Endothelial cell of umbilical vein (primary cell): Measurements from ENCODE around the gene GSN. TPM values are rescaled to one million over a fixed set of nuclear protein-coding genes. Genes with fewer than 3 reads are reported as not detected.

ENCODE experiments used
- BruUV-seq: library from RNA; stranded (reverse); fragments of 400-500 nt; replicated peaks from 2 replicates; lab custom pipeline; 2021; lab: Mats Ljungman, UMichigan
- CTCF ChIA-PET: fragments of 300-600, 350-600 bp; sonication (Branson Sonifier 250); formaldehyde crosslinking; loops from one replicate; lab custom pipeline; 2021; ENCODE audit warnings: antibody characterized with exemption, inconsistent platforms; lab: Charles Lee
- POLR2A ChIA-PET: fragments of 300-600, 350-600 bp; sonication (Branson Sonifier 250); formaldehyde crosslinking; loops from one replicate; lab custom pipeline; 2021; ENCODE audit warnings: antibody characterized with exemption, inconsistent platforms; lab: Charles Lee
- DNase-seq: peaks from one replicate; pipeline ENCODE4 v3.0.0-alpha.2; 2011; ENCODE audit warnings: low read depth, low spot score
- FAIRE-seq: peaks from 2 replicates; lab custom pipeline; 2011; peaks lifted over from hg19 to GRCh38; lab: Jason Lieb, UNC
- H2AFZ ChIP-seq: 2 replicates; pipeline ENCODE4 v1.6.0; 2012; ENCODE audit warnings: low read depth, low read length, control low read depth, inconsistent platforms
- H3K27ac ChIP-seq: 2 replicates; pipeline ENCODE4 v1.5.1; 2011; ENCODE audit warnings: low read depth, mild to moderate bottlenecking, control low read depth, low read length, moderate library complexity; ENCODE audit not compliant: insufficient read depth
- H3K27me3 ChIP-seq, 2 experiments: 2 replicates each; pipeline versions ENCODE4 v1.6.0 to v1.6.1; 2011; ENCODE audit warnings: low read length in 2 of 2, mixed read lengths in 1 of 2; ENCODE audit not compliant: control insufficient read depth in 2 of 2, insufficient read depth in 2 of 2
- H3K36me3 ChIP-seq, 2 experiments: 2 replicates in 1 of 2; 3 replicates in 1 of 2; pipeline ENCODE4 v1.5.1; 2011; ENCODE audit warnings: low read length in 2 of 2, mild to moderate bottlenecking in 1 of 2, moderate library complexity in 1 of 2; ENCODE audit not compliant: control insufficient read depth in 2 of 2, insufficient read depth in 2 of 2; ENCODE audit errors: extremely low read depth in 1 of 2
- H3K4me1 ChIP-seq: 3 replicates; pipeline ENCODE4 v1.5.1; 2011; ENCODE audit warnings: mild to moderate bottlenecking, low read length; ENCODE audit not compliant: control insufficient read depth, insufficient read depth; ENCODE audit errors: extremely low read depth
- H3K4me2 ChIP-seq: 2 replicates; pipeline ENCODE4 v1.6.1; 2011; ENCODE audit warnings: low read length, control low read depth, mixed read lengths; ENCODE audit not compliant: insufficient read depth
- H3K4me3 ChIP-seq, 3 experiments: fragments of 200-600 bp in 1 of 3; sonication (generic), shearing (Covaris generic) in 1 of 3; replicated peaks in 1 of 3; 2 replicates each; pipeline ENCODE4 v1.5.1; 2011 to 2016; ENCODE audit warnings: control low read depth in 3 of 3, low read length in 3 of 3, mild to moderate bottlenecking in 2 of 3, inconsistent platforms in 1 of 3, low read depth in 1 of 3, moderate library complexity in 1 of 3; ENCODE audit not compliant: insufficient read depth in 1 of 3
- H3K79me2 ChIP-seq: 2 replicates; pipeline ENCODE4 v1.6.0; 2012; ENCODE audit warnings: low read length, inconsistent platforms; ENCODE audit not compliant: control insufficient read depth, insufficient read depth
- H3K9ac ChIP-seq: replicated peaks from 2 replicates; pipeline ENCODE3; 2011; ENCODE audit warnings: low read length, control low read depth; ENCODE audit not compliant: insufficient read depth; ENCODE audit errors: extremely low read depth
- H3K9me1 ChIP-seq: replicated peaks from 3 replicates; pipeline ENCODE4 v1.6.0; 2011; ENCODE audit warnings: mild to moderate bottlenecking, low read length; ENCODE audit not compliant: control insufficient read depth, insufficient read depth; ENCODE audit errors: extremely low read depth
- H3K9me3 ChIP-seq: replicated peaks from 2 replicates; pipeline ENCODE4 v1.5.1; 2012; ENCODE audit warnings: low read length, inconsistent platforms; ENCODE audit not compliant: control insufficient read depth, insufficient read depth
- H4K20me1 ChIP-seq: replicated peaks from 2 replicates; pipeline ENCODE3; 2011; ENCODE audit warnings: mild to moderate bottlenecking, low read length; ENCODE audit not compliant: control insufficient read depth, insufficient read depth; ENCODE audit errors: extremely low read depth
- EZH2 ChIP-seq: IDR thresholded peaks from 2 replicates; pipeline ENCODE4 v1.6.1; 2012; ENCODE audit warnings: borderline replicate concordance, low read depth, mild to moderate bottlenecking, moderate library complexity, low read length, inconsistent platforms; ENCODE audit not compliant: severe bottlenecking
- FOS ChIP-seq: IDR thresholded peaks from 2 replicates; pipeline ENCODE4 v1.6.1; 2011; ENCODE audit warnings: mild to moderate bottlenecking, low read length, moderate library complexity, borderline replicate concordance; ENCODE audit not compliant: insufficient read depth
- GATA2 ChIP-seq: IDR thresholded peaks from 2 replicates; pipeline ENCODE4 v1.7.0; 2011; ENCODE audit warnings: low read depth, mild to moderate bottlenecking, moderate library complexity, mixed read lengths, low read length; ENCODE audit not compliant: insufficient read length, insufficient read depth
- JUN ChIP-seq: IDR thresholded peaks from 2 replicates; pipeline ENCODE4 v1.6.1; 2011; ENCODE audit warnings: borderline replicate concordance, low read depth; ENCODE audit not compliant: insufficient read length, insufficient read depth
- MYC ChIP-seq: IDR thresholded peaks from one replicate; pipeline ENCODE4 v1.6.1; 2011; ENCODE audit warnings: mild to moderate bottlenecking, low read depth, low read length
- POLR2A ChIP-seq: IDR thresholded peaks from 2 replicates; pipeline ENCODE4 v1.6.1; 2012; ENCODE audit warnings: low read depth, mild to moderate bottlenecking, control low read depth, low read length
- POLR2AphosphoS5 ChIP-seq: IDR thresholded peaks from 2 replicates; pipeline ENCODE4 v1.6.1; 2012; ENCODE audit warnings: low read depth, mild to moderate bottlenecking, control low read depth, low read length, moderate library complexity; ENCODE audit not compliant: insufficient read depth
- dilution Hi-C: fragments of 300-500 bp; cut with MboI; formaldehyde crosslinking; loops from one replicate; pipeline ENCODE4 v1.15.0; 2019; ENCODE audit warnings: low sequenced_read_pairs; ENCODE audit not compliant: extremely low pct_ligation_motif_present
- intact Hi-C: fragments of 100-400 bp; cut with micrococcal nuclease; formaldehyde crosslinking; loops from one replicate; pipeline ENCODE4 v1.10.0; 2022
- polyA plus RNA-seq, 4 experiments: library from polyadenylated mRNA; depleted of rRNA in 3 of 4; stranded (reverse) in 3 of 4; unstranded in 1 of 4; fragments of >200 nt; gene quantifications; 2 replicates each; pipeline versions ENCODE4 v1.2.1 to v1.2.3, GENCODE V29; 2011 to 2012; ENCODE audit warnings: missing spikeins in 1 of 4
- total RNA-seq: library from RNA; stranded (reverse); gene quantifications from 2 replicates; pipeline ENCODE4 v1.2.3, GENCODE V29; 2021
- TF ChIP-seq, protein P1 (sequence below), 2 donors: IDR thresholded peaks; 1 replicate in 1 of 2; 2 replicates in 1 of 2; pipeline ENCODE4 v1.5.1; 2011; ENCODE audit warnings: low read length in 2 of 2, mild to moderate bottlenecking in 2 of 2, moderate library complexity in 2 of 2, control low read depth in 1 of 2, inconsistent platforms in 1 of 2, low read depth in 1 of 2; ENCODE audit not compliant: insufficient read depth in 1 of 2; ENCODE audit errors: extremely low read depth in 1 of 2
- TF ChIP-seq, protein P2 (sequence below): IDR thresholded peaks from 2 replicates; pipeline ENCODE4 v1.6.1; 2011; ENCODE audit not compliant: insufficient read depth, insufficient read length

Gene GSN
- total and polyA plus RNA-seq, 2 donors (not counting 3 experiments of a cell fraction or from before 2014, with no cell fraction given) = 130 to 232 TPM

DNA sequence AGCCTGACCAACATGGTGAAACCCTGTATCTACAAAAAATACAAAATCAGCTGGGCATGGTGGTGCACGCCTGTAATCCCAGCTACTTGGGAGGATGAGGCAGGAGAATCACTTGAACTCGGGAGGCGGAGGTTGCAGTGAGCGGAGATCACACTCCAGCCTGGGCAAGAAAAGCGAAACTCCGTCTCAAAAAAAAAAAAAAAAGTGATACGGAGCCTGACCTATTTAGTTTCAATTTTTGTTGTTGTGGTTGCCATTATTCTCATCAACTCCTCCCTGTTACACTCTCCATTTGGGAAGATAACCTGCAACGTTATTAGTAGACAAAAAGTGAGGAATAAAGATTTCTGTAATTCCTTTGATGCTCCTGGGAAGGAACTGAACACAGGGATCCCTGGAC is 100.8 kb downstream of the GSN start:
- Histone ChIP-seq H3K27ac (peak overlapping the region; percentile 93), H3K9me1 (no peaks in the 10 kb centered on the region), H3K36me3 (peaks cover 0 to 2% of the 10 kb centered on the region in 2 experiments), H3K27me3 (no peaks in the 10 kb centered on the region), H3K4me1 (peaks cover 53% of the 10 kb centered on the region), H3K9me3 (no peaks in the 10 kb centered on the region), H3K4me3 (peak overlapping the region; percentile 66 to 88 (median 78)), H2AFZ (no peak overlapping the region), H3K9ac (peak overlapping the region; percentile 96), H4K20me1 (no peaks in the 10 kb centered on the region), H3K79me2 (peaks cover 56% of the 10 kb centered on the region), H3K4me2 (peak overlapping the region; percentile 98)
- TF ChIP-seq EZH2 = no peak
- no peak for TF ChIP-seq MYC
- no peak for TF ChIP-seq POLR2A
- TF ChIP-seq GATA2 = no peak
- no peak for TF ChIP-seq FOS
- no peak for TF ChIP-seq POLR2AphosphoS5
- TF ChIP-seq JUN = no peak
- TF ChIP-seq, protein P1, sequence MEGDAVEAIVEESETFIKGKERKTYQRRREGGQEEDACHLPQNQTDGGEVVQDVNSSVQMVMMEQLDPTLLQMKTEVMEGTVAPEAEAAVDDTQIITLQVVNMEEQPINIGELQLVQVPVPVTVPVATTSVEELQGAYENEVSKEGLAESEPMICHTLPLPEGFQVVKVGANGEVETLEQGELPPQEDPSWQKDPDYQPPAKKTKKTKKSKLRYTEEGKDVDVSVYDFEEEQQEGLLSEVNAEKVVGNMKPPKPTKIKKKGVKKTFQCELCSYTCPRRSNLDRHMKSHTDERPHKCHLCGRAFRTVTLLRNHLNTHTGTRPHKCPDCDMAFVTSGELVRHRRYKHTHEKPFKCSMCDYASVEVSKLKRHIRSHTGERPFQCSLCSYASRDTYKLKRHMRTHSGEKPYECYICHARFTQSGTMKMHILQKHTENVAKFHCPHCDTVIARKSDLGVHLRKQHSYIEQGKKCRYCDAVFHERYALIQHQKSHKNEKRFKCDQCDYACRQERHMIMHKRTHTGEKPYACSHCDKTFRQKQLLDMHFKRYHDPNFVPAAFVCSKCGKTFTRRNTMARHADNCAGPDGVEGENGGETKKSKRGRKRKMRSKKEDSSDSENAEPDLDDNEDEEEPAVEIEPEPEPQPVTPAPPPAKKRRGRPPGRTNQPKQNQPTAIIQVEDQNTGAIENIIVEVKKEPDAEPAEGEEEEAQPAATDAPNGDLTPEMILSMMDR (IDR thresholded peaks at IDR 0.05; ENCODE audit: extremely low read depth in 1 of 2, insufficient read depth in 1 of 2, low read depth in 1 of 2, low read length in 2 of 2) = no peak
- TF ChIP-seq, protein P2, sequence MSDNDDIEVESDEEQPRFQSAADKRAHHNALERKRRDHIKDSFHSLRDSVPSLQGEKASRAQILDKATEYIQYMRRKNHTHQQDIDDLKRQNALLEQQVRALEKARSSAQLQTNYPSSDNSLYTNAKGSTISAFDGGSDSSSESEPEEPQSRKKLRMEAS = no peak
- FAIRE-seq (no peak), DNase-seq (peak; percentile 40)
- BruUV-seq = no TSS peak
- dilution Hi-C loops = no loop called here
- POLR2A ChIA-PET = interaction anchor here (0.6 to 1.0 kb wide), 7 partner anchors 11 to 1368 kb away, joined by 3 to 9 read pairs (median 5); no protein-coding TSS in a partner anchor
- intact Hi-C loops = no loop called here
- CTCF ChIA-PET = interaction anchor here (0.8 to 1.4 kb wide), 6 partner anchors 11 to 90 kb away, joined by 3 to 8 read pairs (median 6); no protein-coding TSS in a partner anchor
